Vein endothelial cell (primary cell): ENCODE data around the gene SUGCT. TPM values are rescaled to one million over a fixed set of nuclear protein-coding genes. Genes with fewer than 3 reads are reported as not detected.

Source experiments
- small RNA-seq: library from RNA; depleted of rRNA; stranded (forward); fragments of <200 nt; gene quantifications from one replicate; pipeline ENCODE3, GENCODE V24; 2012
- total RNA-seq: library from RNA; depleted of rRNA; stranded (reverse); fragments of >200 nt; gene quantifications from 2 replicates; pipeline ENCODE4 v1.2.3, GENCODE V29; 2012

SUGCT gene
- 1.4 and 2.0 TPM in 2 replicates for total RNA-seq

DNA sequence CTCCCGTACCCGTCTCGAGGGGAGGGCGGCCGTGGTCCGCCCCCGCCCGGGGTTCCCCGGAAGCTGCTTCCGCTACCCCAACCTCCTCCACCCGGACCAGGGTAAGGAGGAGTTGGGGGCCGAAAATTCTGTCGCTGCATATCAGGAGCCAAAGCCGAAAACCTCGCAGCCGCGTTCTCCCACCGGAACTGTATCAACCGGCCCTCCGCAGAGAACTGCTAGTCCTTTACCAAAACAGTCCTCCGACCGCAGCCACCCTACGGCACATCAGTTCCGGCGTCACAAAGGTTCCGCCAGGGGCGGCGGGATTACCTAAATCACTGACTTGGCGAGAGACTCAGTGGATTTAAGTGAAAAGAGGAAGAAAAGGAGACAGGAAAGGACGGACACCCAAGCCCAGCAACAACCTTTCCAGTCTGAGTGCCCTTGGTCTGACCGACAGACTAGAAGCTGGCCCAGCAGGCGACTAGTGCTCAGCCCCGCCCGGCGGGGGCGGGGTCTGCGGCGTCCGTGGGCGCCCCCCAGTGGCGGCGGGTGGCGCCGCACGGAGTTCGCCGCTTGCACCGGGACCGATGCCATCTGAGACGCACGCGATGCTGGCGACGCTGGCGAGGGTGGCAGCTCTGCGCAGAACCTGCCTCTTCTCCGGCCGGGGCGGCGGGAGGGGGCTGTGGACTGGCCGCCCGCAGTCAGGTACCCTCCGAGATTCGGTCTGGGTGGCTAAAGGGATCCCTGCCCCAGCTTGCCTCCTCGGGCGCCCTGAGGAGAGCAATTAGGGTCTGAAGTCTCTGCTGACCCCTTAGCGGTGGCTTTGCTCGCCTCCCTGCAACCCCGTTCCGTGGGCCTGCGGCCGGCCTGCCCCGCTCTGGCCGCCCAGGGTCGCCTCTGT lies at the start of gene SUGCT, which contains the start of gene MPLKIP:
SUGCT (plus strand) TSS at position 578 of the 889 bp plus-strand sequence.
MPLKIP (minus strand) TSS at position 195 of the 889 bp plus-strand sequence; CDS start at position 140, 55 bp downstream.

Small RNA genes within 50 kb of the gene (small RNA-seq; reads per million reads assigned to genes)
- gene AC006023.1 (not detected), gene AC006023.2 (not detected)

Other genes starting within 250 kb of the SUGCT start
- gene CDK13, start 184.7 kb upstream of the SUGCT start, total RNA-seq: 64.1 and 72.8 TPM in 2 replicates
- gene MPLKIP, start 383 bp upstream of the SUGCT start, total RNA-seq: 20.6 and 29.6 TPM in 2 replicates